Stimulated activated CD8-positive, alpha-beta memory T cell treated with anti-CD3 and anti-CD28 coated beads, Interleukin-12 subunit alpha, Interleukin-12 subunit beta, amount 100 ng/mL, for 4 hours (primary cell): Measurements from ENCODE around the gene TRAPPC6A.

ENCODE experiments used
- DNase-seq: peaks from one replicate; pipeline ENCODE4 v3.0.0-alpha.2; 2020; ENCODE audit warnings: low read depth

TRAPPC6A gene

DNA sequence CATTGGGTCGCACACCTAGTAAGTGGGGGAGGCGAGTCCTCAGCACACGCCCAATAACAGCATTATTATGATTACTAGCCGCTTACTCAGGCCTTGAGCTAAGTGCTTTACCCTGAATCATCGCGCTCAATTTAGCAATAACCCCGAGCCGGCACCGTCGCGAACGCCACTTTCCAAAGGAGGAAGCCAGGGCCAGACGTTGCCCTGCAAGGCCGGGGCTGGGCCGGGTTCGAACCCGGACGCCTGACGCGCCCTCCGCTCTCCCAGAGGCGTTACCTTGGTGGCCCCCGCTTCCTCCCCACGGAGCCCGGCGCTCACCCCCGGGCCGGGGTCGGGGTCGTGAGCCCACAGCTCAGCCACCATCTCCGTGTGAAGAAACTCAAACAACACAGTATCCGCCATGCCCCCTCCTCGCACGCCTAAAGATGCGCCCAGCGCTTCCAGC, at the start of gene TRAPPC6A:
TRAPPC6A (minus strand) TSS at position 421 of the 445 bp plus-strand sequence; CDS start at position 402, 19 bp downstream.
- DNase-seq: no peak

DNA sequence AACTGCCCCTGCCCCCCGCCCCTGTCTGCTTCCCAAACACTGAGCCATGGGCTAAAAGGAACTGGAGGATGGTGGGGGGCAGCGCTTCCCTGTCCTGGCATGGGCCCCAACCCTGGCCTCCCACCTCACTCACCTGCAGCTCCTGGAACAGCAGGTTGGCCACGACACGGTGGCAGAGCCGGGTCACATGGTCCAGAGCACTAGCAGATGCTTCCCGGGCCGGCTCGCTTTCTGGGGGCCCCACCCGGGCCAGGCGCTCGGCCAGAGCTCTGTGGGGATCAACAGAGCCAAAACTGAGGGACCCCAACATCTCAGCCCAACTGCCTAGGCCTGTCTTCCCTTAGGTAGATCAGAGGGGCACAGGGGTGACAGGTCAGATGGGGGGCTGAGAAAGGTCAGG, 46.6 kb upstream of the TRAPPC6A start:
- no peak for DNase-seq

DNA sequence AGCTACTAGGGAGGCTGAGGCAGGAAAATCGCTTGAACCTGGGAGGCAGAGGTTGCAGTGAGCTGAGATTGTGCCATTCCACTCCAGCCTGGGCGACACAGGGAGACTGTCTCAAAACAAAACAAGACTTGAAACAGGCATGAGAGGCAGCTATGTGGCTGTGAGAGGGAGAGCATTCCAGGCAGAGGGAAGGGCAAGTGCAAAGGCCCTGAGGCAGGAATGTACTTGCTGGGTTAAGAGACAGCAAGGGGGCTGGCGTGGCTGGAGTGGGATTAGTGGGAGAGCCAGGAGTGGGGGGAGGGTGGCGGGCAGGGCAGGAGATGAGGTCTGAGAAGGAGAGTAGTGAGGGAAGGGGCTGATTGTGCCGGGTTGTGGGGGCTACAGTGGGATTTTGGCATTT, 45.8 kb upstream of the TRAPPC6A start:
- DNase-seq: no peak

DNA sequence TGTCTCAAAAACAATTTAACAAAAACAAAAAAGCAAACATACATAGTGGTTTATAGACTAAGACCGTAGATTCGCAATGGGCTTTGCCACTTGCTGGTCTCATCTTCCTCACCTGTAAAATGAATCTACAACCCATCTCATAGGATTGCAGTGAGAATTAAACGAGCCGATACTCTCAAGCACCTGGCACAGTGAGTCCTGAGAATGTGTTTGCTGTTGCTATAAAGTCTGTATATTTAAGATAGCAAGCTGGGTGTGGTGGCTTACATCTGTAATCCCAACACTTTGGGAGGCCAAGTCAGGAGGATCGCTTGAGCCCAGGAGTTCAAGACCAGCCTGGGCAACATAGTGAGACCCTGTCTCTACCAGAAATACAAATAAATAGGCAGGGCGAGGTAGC, 44.7 kb upstream of the TRAPPC6A start:
- no peak for DNase-seq

GRCh38 chr19:45218911-45219743, 41.1 kb upstream of the TRAPPC6A start:
- DNase-seq: no peak

DNA sequence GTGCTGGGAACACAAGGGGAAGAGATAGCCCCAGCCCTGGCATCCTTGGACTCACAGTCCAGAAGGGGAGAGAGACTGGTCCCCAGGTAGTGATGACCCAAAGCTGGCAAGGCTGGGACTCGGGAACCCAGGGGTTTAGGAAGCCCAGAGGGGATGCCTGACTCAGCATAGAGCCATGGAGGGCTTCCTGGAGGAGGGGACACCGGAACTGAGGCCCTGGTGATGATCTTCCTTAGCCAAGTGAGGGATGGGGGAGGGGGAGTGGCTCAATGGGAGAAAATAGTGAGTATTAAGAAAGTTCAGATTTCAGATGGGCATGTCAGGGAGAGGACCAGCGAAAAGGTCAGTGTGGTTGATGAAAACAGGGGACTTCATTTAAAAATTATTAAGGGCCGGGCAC, 40.4 kb upstream of the TRAPPC6A start:
- no peak for DNase-seq

DNA sequence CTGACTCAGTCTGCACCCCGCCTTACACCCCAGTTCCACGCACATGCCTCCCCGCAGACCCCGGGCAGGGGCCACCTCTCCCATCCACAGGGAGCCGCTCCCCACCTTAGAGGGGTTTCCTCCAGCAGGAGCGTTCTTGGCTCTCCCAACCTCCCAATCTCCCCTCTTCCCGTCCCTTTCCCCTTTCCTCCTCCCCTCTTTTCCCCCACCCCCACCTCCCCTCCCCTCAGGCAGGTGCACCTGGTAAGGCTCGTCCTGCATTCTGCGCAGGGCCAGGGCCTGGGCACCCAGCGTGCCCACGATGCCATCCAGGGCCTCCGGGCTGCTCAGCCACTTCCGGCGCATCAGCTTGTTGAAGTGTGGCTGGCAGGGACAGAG, 39.9 kb upstream of the TRAPPC6A start:
- no peak for DNase-seq

- no peak for DNase-seq
These were observed 39.3 kb upstream of the TRAPPC6A start for GRCh38 chr19:45217193-45217956.

GRCh38 chr19:45216667-45217066, 38.6 kb upstream of the TRAPPC6A start:
- no peak for DNase-seq

- DNase-seq: no peak
These were observed 37.6 kb upstream of the TRAPPC6A start for GRCh38 chr19:45215391-45216191.

DNA sequence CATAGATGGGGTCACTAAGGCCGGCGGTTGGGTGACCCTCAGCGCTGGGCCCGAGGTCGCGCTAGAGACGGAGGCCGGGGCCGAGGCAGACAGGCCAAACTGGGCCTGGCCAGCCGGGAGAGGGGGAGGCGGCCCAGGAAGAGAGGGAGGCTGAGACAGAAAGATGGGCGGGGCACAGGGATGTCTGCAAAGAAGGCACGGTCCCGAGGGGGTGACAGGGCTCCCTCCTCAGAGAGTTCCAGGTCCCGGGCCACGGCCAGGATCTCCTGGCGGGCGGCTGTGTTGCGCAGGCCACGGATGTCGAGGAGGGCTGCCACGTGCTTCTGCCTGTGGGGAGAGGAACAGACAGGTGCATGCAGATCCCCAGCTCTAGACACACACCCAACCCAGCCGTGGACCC, 35.0 kb upstream of the TRAPPC6A start:
- DNase-seq: no peak

DNA sequence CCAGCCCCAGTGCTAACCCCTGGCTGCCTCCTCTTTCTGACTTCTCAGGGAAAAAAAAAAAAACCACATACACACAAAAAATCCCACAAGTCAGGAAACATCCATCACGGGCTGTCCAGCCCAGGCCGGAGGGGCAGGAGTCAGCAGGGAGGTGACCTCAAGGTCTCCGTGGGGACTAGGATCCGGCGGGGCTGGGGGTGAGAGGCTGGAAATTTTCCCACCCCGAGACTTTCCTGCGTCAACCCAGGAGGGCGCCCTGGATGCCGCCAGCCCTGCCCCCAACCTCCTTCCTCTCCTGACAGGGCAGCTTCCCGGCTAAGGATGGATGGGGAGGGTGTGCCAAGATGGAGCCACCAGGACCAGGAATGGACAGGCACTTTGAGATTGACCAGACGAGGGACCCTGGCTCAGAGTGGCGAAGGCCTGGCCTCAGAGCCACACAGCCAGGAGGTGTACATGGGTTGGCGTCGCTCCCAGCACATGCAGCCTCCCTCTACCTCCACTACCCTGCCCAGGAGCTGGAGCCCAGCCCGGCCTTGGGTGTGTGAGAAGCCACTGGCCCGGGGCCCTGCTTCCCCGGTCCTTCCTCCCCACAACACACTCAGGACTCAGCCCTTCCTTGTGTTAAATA, 33.8 kb upstream of the TRAPPC6A start:
- no peak for DNase-seq

DNA sequence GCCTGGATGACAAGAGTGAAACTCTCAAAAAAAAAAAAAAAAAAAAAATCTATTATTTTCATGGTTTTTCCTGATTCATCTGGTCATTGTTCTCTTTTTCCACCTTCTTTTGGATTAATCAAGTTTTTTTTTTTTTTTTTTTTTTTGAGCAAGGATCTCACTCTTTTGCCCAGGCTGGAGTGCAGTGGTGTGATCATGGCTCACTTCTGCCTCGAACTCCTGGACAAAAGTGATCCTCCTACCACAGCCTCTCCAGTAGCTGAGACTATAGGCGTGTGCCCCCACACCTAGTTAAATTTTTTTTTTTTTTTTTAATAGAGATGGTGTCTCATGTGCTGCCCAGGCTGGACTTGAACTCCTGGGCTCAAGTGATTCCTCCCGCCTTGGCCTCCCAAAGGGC, 28.3 kb upstream of the TRAPPC6A start:
- no peak for DNase-seq

GRCh38 chr19:45205810-45206209, 27.8 kb upstream of the TRAPPC6A start:
- no peak for DNase-seq

GRCh38 chr19:45202637-45203036, 24.6 kb upstream of the TRAPPC6A start:
- no peak for DNase-seq

GRCh38 chr19:45200568-45200967, 22.5 kb upstream of the TRAPPC6A start:
- DNase-seq: no peak

DNA sequence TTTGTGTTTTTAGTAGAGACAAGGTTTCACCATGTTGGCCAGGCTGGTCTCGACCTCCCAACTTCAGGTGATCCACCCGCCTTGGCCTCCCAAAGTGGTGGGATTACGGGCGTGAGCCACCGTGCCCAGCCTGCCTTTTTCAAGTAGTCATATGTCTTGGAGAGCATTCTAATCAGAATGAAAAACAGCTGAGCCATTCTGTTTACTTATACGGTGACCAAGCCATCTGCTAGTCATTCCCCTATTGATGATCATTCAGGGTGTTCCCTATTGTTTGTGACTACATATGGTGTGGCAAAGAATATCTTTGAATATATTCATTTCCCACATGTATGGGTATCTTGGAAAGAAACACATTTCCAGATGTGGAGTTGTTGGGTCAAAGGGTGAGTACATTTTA, 17.7 kb upstream of the TRAPPC6A start:
- no peak for DNase-seq

- DNase-seq: no peak
These were observed 13.3 kb upstream of the TRAPPC6A start for GRCh38 chr19:45191375-45191774.

GRCh38 chr19:45189971-45190370, 11.9 kb upstream of the TRAPPC6A start:
- DNase-seq: no peak

DNA sequence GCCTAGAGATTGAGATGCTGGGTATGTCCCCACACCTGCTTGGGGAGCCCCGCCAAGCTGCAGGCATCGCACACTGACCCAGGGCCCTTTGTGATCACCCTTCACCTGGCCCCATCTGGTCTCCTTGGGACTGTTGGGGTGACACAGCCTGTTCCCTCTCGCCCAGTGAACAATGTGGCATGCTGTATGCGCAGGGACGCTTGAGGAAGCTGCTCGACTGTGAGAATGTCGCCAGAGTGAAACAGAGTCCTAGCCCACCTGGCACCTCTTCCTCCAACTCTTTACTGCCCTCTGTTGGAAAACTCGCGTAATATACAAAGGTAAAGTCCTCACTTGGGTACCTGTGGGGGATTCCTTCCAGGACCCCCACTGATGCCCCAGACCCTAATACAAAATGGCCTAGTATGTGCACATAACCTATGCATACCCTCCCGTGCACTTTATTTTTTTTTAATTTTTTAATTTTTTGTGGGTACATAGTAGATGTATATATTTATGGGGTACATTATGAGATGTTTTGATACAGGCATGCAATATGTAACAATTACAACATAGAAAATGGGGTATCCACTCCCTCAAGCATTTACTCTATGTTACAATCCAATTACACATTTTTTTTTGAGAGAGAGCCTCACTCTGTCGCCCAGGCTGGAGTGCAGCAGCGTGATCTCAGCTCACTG, 9.5 kb upstream of the TRAPPC6A start:
- DNase-seq: no peak
